Measurements from ENCODE around the gene DIAPH1.

- TF ChIP-seq POLR2A (IDR thresholded peaks at IDR 0.05): no peak
- TF ChIP-seq CTCF (IDR thresholded peaks at IDR 0.05): no peak
These were observed 21.9 kb upstream of the DIAPH1 start for GRCh38 chr5:141640698-141641097.

Data from gastroesophageal sphincter (tissue), 3 donors.